ENCODE results near the gene GALNT11.
"Not testable (repeated sequence)": the region's sequence is repeated elsewhere in the genome, so short reads cannot be mapped to it uniquely, and the experiment has no call there.

The GALNT11 gene

GRCh38 chr7:152025937-152026890 lies 740 bp downstream of the GALNT11 start:
- no peak for DNase-seq (ENCODE audit: low read depth, low spot score)
- H3K4me3 ChIP-seq (ENCODE audit: low read length): peak overlapping the region; percentile 56

DNA sequence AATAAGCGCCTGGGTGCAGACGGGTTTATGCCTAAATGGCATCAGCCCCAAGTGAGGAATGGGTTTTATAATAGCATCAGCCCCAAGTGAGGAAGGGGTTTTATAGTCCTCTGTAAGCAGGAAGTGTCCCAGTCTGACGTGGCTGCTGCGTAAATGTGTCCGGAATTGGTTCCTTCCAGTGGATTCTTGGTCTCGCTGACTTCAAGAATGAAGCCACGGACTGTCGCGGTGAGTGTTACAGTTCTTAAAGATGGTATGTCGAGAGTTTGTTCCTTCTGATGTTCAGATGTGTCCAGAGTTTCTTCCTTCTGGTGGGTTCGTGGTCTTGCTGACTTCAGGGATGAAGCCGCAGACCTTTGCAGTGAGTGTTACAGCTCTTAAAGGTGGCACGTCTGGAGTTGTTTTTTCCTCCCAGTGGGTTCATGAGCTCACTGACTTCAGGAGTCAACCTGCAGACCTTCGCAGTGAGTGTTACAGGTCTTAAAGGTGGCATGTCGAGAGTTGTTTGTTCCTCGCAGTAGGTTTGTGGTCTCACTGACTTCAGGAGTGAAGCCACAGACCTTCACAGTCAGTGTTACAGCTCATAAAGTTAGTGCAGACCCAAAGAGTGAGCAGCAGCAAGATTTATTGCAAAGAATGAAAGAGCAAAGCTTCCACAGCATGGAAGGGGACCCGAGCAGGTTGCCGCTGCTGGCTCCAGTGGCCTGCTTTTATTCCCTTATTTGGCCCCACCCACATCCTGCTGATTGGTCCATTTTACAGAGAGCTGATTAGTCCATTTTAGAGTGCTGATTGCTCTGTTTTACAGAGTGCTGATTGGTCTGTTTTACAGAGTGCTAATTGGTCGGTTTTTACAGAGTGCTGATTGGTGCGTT lies 2.3 kb downstream of the GALNT11 start:
- not testable (repeated sequence) for DNase-seq (ENCODE audit: low read depth, low spot score)

DNA sequence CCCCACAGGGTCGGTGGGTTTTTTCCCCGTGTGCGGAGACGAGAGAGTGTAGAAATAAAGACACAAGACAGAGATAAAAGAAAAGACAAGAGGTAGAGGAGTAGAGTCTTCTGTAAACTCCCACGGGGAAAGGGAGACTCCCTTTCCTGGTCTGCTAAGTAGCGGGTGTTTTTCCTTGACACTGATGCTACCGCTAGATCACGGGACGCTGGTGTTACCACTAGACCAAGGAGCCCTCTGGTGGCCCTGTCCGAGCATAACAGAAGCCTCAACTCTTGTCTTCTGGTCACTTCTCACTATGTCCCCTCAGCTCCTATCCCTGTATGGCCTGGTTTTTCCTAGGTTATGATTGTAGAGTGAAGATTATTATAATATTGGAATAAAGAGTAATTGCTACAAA lies 4.6 kb downstream of the GALNT11 start:
- DNase-seq (ENCODE audit: low read depth, low spot score); H3K4me3 ChIP-seq (ENCODE audit: low read length): not testable (repeated sequence)

More for the DNA sequence above, 2.3 kb downstream of the GALNT11 start:
- not testable (repeated sequence) for H3K4me3 ChIP-seq (ENCODE audit: low read length)

- DNase-seq (ENCODE audit: low read depth, low spot score); H3K4me3 ChIP-seq (ENCODE audit: low read length): not testable (repeated sequence)
These were observed 5.2 kb downstream of the GALNT11 start for GRCh38 chr7:152030639-152031038.

DNA sequence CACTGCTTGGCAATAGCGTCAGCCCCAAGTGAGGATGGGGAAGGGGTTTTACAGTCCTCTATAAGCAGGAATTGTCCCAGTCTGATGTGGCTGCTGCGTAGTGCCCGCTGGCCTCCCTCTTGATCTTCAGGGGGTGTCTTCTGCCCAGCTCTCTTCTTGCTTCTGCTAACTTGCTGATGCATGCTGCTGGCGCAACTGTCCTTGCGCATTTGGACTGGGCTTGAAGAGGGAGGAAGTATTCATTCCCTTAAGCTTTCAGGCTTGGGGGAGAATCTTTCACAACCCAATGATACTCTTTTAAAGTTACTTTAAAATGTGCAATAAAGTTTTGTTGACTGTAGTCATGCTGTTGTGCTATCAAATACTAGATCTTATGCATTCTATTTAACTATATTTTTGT lies 10.3 kb downstream of the GALNT11 start:
- H3K4me3 ChIP-seq (ENCODE audit: low read length): no peak overlapping the region
- no peak for DNase-seq (ENCODE audit: low read depth, low spot score)

GRCh38 chr7:152038410-152038809 lies 12.9 kb downstream of the GALNT11 start:
- H3K4me3 ChIP-seq (ENCODE audit: low read length); DNase-seq (ENCODE audit: low read depth, low spot score): not testable (repeated sequence)

- not testable (repeated sequence) for H3K4me3 ChIP-seq (ENCODE audit: low read length)
These were observed 17.6 kb downstream of the GALNT11 start for GRCh38 chr7:152043086-152043485.

DNA sequence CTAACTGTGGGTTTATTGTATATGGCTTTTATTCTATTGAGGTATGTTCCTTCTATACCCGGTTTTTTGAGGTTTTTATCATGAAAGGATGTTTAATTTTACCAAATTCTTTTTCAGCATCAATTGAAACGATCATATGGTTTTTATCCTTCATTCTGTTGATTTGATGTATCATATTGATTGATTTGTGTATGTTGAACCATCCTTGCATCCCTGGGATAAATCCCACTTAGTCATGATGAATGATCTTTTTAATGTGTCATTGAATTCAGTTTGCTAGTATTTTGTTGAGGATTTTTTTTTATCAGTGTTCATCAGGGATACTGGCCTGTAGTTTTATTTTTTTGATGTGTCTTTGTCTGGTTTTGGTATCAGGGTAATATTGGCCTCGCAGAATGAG lies 19.4 kb downstream of the GALNT11 start:
- H3K4me3 ChIP-seq (ENCODE audit: low read length); DNase-seq (ENCODE audit: low read depth, low spot score): not testable (repeated sequence)

More at GRCh38 chr7:152043086-152043485, 17.6 kb downstream of the GALNT11 start:
- DNase-seq (ENCODE audit: low read depth, low spot score): not testable (repeated sequence)

- H3K4me3 ChIP-seq (ENCODE audit: low read length): no peak overlapping the region
- no peak for DNase-seq (ENCODE audit: low read depth, low spot score)
These were observed 21.1 kb downstream of the GALNT11 start for GRCh38 chr7:152046531-152046930.

GRCh38 chr7:152048051-152048450 lies 22.6 kb downstream of the GALNT11 start:
- DNase-seq (ENCODE audit: low read depth, low spot score): no peak
- H3K4me3 ChIP-seq (ENCODE audit: low read length): no peak overlapping the region

DNA sequence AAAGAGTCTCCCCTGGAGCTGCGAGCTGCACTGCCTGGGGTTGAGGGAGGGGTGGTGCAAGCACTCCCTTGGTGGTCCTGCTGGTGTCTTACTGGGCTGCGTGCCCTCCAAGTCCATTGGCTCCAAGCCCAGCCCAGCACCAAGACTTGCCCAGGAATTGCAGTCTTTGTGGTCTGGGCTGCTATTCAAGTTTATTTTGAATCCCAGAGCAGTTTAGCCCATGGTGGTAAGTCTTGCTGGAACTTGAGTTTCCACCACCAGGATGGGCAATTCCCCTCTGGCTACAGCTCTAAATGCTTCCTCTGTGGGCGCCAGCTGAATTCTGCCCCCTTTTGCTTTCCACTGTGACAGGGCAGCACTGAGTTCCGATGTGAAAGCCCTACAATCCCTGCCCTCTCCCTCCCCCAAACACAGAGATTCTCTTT lies 25.1 kb downstream of the GALNT11 start:
- H3K4me3 ChIP-seq (ENCODE audit: low read length): no peak overlapping the region
- no peak for DNase-seq (ENCODE audit: low read depth, low spot score)

DNA sequence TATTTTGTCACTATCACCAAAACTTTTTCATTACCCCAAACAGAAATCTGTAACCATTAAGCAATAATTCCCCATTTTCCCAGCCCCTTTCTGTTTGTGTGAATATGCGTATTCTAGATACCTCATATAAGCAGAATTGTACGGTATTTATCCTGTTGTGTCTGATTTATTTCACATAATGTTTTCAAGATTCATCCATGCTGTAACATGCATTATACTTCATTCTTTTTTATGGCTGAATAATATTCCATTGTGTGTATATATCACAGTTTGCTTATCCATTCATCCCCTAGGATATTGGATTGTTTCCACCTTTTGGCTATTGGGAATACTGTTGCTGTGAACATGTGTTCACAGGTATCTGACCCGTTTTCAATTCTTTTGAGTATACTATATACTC lies 26.5 kb downstream of the GALNT11 start:
- no peak for DNase-seq (ENCODE audit: low read depth, low spot score)
- H3K4me3 ChIP-seq (ENCODE audit: low read length): no peak overlapping the region

DNA sequence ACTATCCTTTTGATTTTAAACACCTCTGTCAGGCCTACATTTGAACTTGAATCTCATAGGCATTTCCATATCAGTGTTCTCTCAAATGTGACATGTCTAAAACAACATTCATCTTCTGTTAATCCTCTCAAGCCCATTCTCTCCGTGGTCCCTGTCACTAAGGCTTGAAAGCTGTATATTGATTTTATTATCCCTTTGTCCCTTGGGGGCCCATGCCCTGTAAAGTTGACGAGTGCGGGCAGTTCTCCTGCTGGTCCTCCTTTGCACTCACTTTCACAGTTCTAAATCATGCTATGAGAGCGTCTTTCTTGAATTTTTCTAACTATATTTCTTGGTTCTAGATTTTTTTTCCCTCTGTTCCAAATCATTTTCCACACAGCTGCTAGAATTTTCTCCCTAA lies 27.3 kb downstream of the GALNT11 start:
- DNase-seq (ENCODE audit: low read depth, low spot score): no peak
- H3K4me3 ChIP-seq (ENCODE audit: low read length): no peak overlapping the region

DNA sequence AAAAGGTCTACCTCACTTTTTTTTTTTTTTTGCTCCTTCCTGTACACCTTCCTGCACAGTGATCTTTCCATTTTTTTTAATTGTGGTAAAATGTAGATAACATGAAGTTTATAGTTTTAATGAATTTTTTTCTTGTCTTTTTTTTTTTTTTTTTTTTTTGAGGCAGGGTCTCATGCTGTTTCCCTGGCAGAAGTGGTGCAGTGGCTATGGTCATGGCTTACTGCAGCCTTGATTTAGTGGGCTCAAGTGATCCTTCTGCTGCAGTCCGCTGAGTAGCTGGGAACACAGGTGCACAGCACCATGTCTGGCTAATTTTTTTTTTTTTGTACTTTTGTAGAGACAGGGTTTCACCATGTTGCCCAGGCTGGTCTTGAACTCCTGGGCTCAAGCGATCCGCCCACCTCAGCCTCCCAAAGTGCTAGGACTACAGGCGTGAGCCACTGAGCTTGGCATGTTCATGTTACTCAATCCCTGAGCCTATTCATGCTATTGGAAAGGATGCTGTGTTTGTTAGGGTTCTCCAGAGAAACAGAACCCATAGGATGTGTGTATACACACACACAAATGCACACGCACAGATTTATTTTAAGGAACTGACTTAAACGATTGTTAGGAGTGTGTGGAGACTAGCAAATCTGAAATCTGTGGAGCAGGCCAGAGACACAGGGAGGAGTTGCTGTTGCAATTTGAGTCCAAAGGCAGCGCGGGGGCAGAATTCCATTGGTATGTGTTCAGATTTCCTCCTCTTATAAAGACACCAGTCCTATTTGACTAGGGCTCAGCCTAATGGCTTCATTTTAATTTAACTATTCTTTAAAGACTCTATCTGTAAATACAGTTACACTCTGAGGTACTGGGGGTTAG lies 29.1 kb downstream of the GALNT11 start:
- no peak overlapping the region for H3K4me3 ChIP-seq (ENCODE audit: low read length)

GRCh38 chr7:152056621-152057274 lies 31.3 kb downstream of the GALNT11 start:
- no peak for DNase-seq (ENCODE audit: low read depth, low spot score)
- no peak overlapping the region for H3K4me3 ChIP-seq (ENCODE audit: low read length)

More for the DNA sequence above, 29.1 kb downstream of the GALNT11 start:
- no peak for DNase-seq (ENCODE audit: low read depth, low spot score)

GRCh38 chr7:152059311-152059710 lies 33.8 kb downstream of the GALNT11 start:
- no peak for DNase-seq (ENCODE audit: low read depth, low spot score)
- no peak overlapping the region for H3K4me3 ChIP-seq (ENCODE audit: low read length)

DNA sequence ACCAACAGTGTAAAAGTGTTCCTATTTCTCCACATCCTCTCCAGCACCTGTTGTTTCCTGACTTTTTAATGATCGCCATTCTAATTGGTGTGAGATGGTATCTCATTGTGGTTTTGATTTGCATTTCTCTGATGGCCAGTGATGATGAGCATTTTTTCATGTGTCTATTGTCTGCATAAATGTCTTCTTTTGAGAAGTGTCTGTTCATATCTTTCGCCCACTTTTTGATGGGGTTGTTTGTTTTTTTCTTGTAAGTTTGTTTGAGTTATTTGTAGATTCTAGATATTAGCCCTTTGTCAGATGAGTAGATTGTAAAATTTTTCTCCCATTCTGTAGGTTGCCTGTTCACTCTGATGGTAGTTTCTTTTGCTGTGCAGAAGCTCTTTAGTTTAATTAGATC lies 35.6 kb downstream of the GALNT11 start:
- not testable (repeated sequence) for DNase-seq (ENCODE audit: low read depth, low spot score); H3K4me3 ChIP-seq (ENCODE audit: low read length)

DNA sequence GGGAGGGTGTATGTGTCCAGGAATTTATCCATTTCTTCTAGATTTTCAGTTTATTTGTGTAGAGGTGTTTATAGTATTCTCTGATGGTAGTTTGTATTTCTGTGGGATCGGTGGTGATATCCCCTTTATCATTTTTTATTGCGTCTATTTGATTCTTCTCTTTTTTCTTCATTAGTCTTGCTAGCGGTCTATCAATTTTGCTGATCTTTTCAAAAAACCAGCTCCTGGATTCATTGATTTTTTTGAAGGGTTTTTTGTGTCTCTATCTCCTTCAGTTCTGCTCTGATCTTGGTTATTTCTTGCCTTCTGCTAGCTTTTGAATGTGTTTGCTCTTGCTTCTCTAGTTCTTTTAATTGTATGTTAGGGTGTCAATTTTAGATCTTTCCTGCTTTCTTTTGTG lies 37.7 kb downstream of the GALNT11 start:
- not testable (repeated sequence) for H3K4me3 ChIP-seq (ENCODE audit: low read length); DNase-seq (ENCODE audit: low read depth, low spot score)
